GM18511 (cell line): ENCODE results near the gene SMIM1.

ENCODE experiments used
- ATAC-seq: cut with Tn5 transposase; IDR thresholded peaks from one replicate; pipeline ENCODE4 v1.9.1; 2021; ENCODE audit warnings: mild to moderate bottlenecking, moderate library complexity; ENCODE audit not compliant: unreplicated experiment

The SMIM1 gene

GRCh38 chr1:3775490-3776230 is 3.1 kb downstream of the SMIM1 start:
- ATAC-seq, result no peak

GRCh38 chr1:3776231-3776961 is 3.8 kb downstream of the SMIM1 start:
- ATAC-seq, result no peak

GRCh38 chr1:3777078-3777547 is 4.6 kb downstream of the SMIM1 start:
- no peak for ATAC-seq

GRCh38 chr1:3777647-3778589 is 5.4 kb downstream of the SMIM1 start:
- no peak for ATAC-seq

GRCh38 chr1:3778590-3779264 is 6.2 kb downstream of the SMIM1 start:
- no peak for ATAC-seq

GRCh38 chr1:3779265-3779911 is 6.8 kb downstream of the SMIM1 start:
- ATAC-seq, result no peak

- no peak for ATAC-seq
Observed at GRCh38 chr1:3779912-3780416, 7.4 kb downstream of the SMIM1 start.

- no peak for ATAC-seq
Observed at GRCh38 chr1:3780901-3781300, 8.4 kb downstream of the SMIM1 start.

GRCh38 chr1:3783651-3784474 is 11.3 kb downstream of the SMIM1 start:
- no peak for ATAC-seq

GRCh38 chr1:3785045-3785444 is 12.5 kb downstream of the SMIM1 start:
- no peak for ATAC-seq

- no peak for ATAC-seq
Observed at GRCh38 chr1:3785456-3786157, 13.1 kb downstream of the SMIM1 start.

- ATAC-seq, result no peak
Observed at GRCh38 chr1:3786468-3787348, 14.2 kb downstream of the SMIM1 start.

- ATAC-seq, result no peak
Observed at GRCh38 chr1:3787349-3787715, 14.8 kb downstream of the SMIM1 start.

GRCh38 chr1:3787745-3788605 is 15.4 kb downstream of the SMIM1 start:
- no peak for ATAC-seq

GRCh38 chr1:3788756-3789420 is 16.3 kb downstream of the SMIM1 start:
- no peak for ATAC-seq
